Ishikawa (cell line): ENCODE data around the gene ZNF654.

Experiments
- NFIC ChIP-seq: IDR thresholded peaks from 2 replicates; pipeline ENCODE4 v1.6.1; 2012
- RAD21 ChIP-seq: IDR thresholded peaks from 2 replicates; pipeline ENCODE4 v1.6.1; 2012; ENCODE audit warnings: low read depth
- TEAD4 ChIP-seq: IDR thresholded peaks from 2 replicates; pipeline ENCODE4 v1.6.1; 2012

- TF ChIP-seq RAD21 = no peak
- no peak for TF ChIP-seq NFIC
- TF ChIP-seq TEAD4 = no peak
These were observed 18.1 kb upstream of the ZNF654 start for GRCh38 chr3:88041005-88041404.
